ENCODE measurements around the gene VDR. TPM values are rescaled to one million over a fixed set of nuclear protein-coding genes. Genes with fewer than 3 reads are reported as not detected.

The VDR gene
- total RNA-seq, 1 experiment from 2014 or later = 9.5 TPM

- DNase-seq (ENCODE audit: low read depth, low spot score) = no peak
- H3K4me1 ChIP-seq (ENCODE audit: control insufficient read depth in 1 of 2, insufficient read depth in 2 of 2, low read length in 2 of 2) = peaks cover 52 to 100% of the 10 kb centered on the region in 2 experiments
- ChIA-PET CTCF (interaction anchor here (1.2 to 3.7 kb wide), 3 partner anchors 16 to 24 kb away, joined by 3 to 20 read pairs (median 10); no protein-coding TSS in a partner anchor), POLR2A (interaction anchor here (2.2 kb wide), 1 partner anchor 16 kb away, joined by 8 read pairs; no protein-coding TSS in a partner anchor), RAD21 (ENCODE audit: low non-redundant PET in 1 of 2, low total read pairs in 2 of 2, uncharacterized antibody in 2 of 2, unreplicated experiment in 2 of 2) (interaction anchor here in 1 of 2 experiments (0.9 to 1.6 kb wide), 2 partner anchors 24 to 25 kb away, joined by 3 to 4 read pairs; no protein-coding TSS in a partner anchor)
- H3K4me3 ChIP-seq (replicated peaks in 1 of 2; ENCODE audit: low read depth in 1 of 2, low read length in 2 of 2) = peak overlapping the region; percentile 49 to 59
- H3K36me3 ChIP-seq (ENCODE audit: control insufficient read depth in 1 of 2, insufficient read depth in 2 of 2, low read length in 2 of 2) = no peaks in the 10 kb centered on the region
- no peaks in the 10 kb centered on the region for H3K27me3 ChIP-seq (ENCODE audit: insufficient read depth, low read length)
- peak overlapping the region; percentile 97 for H3K4me2 ChIP-seq (ENCODE audit: low read length)
- no TSS peak for BruUV-seq (replicated peaks)
- H3K9me3 ChIP-seq (ENCODE audit: control insufficient read depth in 1 of 2, insufficient read depth in 1 of 2, low read depth in 1 of 2, low read length in 2 of 2) = no peaks in the 10 kb centered on the region
- no peaks in the 10 kb centered on the region for H4K20me1 ChIP-seq (ENCODE audit: insufficient read depth)
- peak overlapping the region; percentile 67 for H3K9ac ChIP-seq (ENCODE audit: low read length)
- peaks cover 98% of the 10 kb centered on the region for H3K79me2 ChIP-seq (ENCODE audit: insufficient read depth, low read length)
- no peaks in the 10 kb centered on the region for H3K9me2 ChIP-seq (ENCODE audit: insufficient read depth)
- H3K27ac ChIP-seq (ENCODE audit: low read depth, low read length) = peak overlapping the region; percentile 79
- H2AFZ ChIP-seq (ENCODE audit: low read depth, low read length, poor library complexity, severe bottlenecking) = no peak overlapping the region
- peak; percentile 23 for ATAC-seq
- TF ChIP-seq ZBTB33 (IDR thresholded peaks at IDR 0.05; ENCODE audit: extremely low read depth, insufficient replicate concordance, low read length) (no peak), POLR2A (IDR thresholded peaks at IDR 0.05; ENCODE audit: borderline replicate concordance, extremely low read depth, insufficient read depth, insufficient read length) (no peak), CEBPB (IDR thresholded peaks at IDR 0.05; ENCODE audit: low read depth) (no peak), JUND (IDR thresholded peaks at IDR 0.05) (no peak), CBX3 (IDR thresholded peaks at IDR 0.05; ENCODE audit: low read depth) (no peak), RAD21 (IDR thresholded peaks at IDR 0.05; ENCODE audit: low read depth) (no peak)
- intact Hi-C loops (cut with micrococcal nuclease) = no loop called here
Measured at GRCh38 chr12:47813511-47814196, 91.1 kb downstream of the VDR start.

All from HCT116 (cell line).